Measurements from ENCODE around the gene POC1A. TPM values are rescaled to one million over a fixed set of nuclear protein-coding genes. Genes with fewer than 3 reads are reported as not detected.

POC1A gene
- total RNA-seq, 1 donor: 10.0 TPM

DNA sequence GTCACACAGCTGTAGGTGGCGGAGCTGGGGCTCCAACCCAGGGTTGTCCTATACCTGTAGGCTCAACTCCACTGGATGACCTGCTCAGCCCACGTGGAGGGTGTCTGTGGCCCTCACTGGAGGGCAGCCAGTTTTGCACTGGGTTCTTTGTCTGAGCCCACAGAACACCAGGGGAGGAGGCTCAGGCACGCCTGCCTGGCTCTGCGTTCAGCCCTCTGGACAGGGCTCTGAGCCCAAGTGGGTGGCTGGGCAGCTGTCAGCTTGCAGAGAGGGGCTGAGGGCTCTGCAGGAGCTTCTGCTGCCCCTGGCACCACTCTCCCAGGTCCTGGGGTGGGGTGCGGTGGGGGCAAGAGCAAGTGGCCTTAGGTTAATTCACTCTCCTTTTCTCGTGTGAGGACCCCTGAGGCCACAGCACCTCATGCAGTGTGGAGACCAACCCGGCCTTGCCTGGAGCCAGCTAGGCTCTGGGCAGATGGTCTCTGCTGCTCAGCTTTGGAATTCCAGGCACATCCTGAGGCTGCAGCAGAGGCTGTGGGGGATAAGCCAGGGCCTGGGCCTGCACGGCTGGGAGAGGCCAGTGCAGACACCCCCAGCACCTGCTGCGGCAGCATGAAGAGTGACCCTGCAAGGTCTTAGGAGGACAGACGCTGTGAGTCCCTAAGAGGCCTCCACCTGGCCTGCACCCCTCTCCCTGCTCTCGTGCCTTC lies 121.4 kb downstream of the POC1A start:
- DNase-seq (ENCODE audit: low read depth): no peak
- TF ChIP-seq, protein P1, sequence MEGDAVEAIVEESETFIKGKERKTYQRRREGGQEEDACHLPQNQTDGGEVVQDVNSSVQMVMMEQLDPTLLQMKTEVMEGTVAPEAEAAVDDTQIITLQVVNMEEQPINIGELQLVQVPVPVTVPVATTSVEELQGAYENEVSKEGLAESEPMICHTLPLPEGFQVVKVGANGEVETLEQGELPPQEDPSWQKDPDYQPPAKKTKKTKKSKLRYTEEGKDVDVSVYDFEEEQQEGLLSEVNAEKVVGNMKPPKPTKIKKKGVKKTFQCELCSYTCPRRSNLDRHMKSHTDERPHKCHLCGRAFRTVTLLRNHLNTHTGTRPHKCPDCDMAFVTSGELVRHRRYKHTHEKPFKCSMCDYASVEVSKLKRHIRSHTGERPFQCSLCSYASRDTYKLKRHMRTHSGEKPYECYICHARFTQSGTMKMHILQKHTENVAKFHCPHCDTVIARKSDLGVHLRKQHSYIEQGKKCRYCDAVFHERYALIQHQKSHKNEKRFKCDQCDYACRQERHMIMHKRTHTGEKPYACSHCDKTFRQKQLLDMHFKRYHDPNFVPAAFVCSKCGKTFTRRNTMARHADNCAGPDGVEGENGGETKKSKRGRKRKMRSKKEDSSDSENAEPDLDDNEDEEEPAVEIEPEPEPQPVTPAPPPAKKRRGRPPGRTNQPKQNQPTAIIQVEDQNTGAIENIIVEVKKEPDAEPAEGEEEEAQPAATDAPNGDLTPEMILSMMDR (IDR thresholded peaks at IDR 0.05; ENCODE audit: insufficient read depth, low read length): no peak
- no peak overlapping the region for H3K4me3 ChIP-seq (ENCODE audit: low read depth, low read length)

DNA sequence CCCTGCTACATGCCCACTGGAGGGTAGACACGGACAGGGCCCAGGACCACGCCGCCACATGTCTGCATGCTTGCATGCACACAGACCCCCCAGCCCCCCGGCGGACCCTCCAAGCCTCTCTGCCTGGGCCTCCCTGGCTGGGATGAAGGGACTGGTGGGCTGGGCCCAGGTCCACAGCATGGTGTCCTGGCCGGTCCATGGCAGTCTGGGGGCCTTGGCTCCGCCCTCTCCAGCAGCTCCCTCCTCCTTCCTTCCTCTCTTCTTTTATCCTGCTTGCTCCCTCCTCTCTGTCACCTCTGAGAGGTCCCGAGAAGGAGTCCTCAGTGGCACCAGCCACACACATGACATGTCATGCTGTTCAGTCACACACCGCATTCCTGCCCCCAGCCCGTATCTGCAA lies 122.3 kb downstream of the POC1A start:
- no peak overlapping the region for H3K4me3 ChIP-seq (ENCODE audit: low read depth, low read length)
- TF ChIP-seq, protein P1 (IDR thresholded peaks at IDR 0.05; ENCODE audit: insufficient read depth, low read length): no peak
- DNase-seq (ENCODE audit: low read depth): no peak

DNA sequence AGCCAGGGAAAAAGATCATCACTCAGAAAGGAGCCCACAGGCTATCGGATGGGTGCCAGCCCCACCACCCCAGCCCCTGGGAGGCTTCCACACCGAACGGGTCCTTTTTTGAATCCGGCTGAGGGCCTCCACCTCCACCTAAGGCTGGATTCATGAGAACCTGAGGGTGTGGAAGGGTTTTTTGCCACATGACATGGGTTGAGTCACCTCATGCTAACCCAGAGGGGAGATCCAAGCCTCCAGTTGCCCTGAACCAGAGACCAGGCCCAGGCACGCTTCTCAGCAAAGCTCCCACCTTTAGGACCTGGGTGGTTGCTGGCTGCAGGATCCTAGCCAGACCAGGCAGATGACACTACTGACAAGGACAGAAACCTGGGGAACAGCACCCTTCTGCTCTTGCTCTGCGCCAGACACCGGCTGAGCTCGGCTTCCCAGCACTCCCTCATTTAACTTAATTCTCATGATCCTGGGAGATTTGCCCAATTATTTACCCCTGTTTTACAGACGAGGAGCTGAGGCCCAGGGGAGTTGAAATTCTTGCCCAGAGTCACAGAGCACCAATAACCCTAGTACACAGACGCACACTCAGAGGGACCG lies 123.4 kb downstream of the POC1A start:
- TF ChIP-seq, protein P1 (IDR thresholded peaks at IDR 0.05; ENCODE audit: insufficient read depth, low read length): no peak
- no peak for DNase-seq (ENCODE audit: low read depth)
- no peak overlapping the region for H3K4me3 ChIP-seq (ENCODE audit: low read depth, low read length)

DNA sequence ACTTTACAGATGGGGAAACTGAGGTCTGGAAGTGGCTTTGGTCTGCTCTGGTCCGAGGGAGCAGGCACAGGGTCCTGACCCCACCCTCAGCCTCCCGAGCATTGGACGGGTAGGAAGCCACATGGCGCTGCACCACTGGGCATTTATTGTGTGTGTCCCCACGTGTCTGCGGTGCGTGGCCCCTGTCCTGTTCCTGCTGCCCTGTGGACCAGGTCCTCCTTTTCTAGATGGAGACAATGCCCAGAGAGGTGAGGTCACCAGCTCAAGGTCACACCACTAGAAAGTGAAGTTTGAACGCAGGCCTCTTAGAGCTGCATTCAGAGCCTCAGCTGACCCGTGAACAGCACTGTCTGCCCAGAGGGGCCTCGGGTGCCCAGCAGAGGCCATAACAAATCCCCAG lies 124.7 kb downstream of the POC1A start:
- TF ChIP-seq, protein P1 (IDR thresholded peaks at IDR 0.05; ENCODE audit: insufficient read depth, low read length): no peak
- no peak for DNase-seq (ENCODE audit: low read depth)

DNA sequence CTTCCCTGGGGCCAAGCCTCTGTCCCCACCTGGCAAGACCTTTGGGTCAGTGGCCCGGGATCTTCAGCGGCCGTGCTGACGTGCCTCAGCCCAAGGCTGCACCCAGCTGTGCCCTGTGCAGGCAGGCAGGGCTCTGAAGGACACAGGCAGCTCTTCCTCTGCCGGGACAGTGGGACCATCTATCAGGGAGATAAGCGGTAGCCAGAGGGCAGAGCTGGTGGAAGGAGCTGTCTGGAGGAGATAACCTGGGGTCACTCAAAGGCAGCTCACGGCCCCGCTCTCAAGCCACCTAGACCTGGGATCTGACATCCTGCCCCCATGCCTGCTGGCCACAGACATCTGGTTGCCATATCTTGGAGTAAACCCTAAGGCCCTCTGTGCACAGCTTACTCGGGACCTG lies 125.2 kb downstream of the POC1A start:
- TF ChIP-seq, protein P1 (IDR thresholded peaks at IDR 0.05; ENCODE audit: insufficient read depth, low read length): no peak

More for the DNA sequence above, 124.7 kb downstream of the POC1A start:
- H3K4me3 ChIP-seq (ENCODE audit: low read depth, low read length): no peak overlapping the region

DNA sequence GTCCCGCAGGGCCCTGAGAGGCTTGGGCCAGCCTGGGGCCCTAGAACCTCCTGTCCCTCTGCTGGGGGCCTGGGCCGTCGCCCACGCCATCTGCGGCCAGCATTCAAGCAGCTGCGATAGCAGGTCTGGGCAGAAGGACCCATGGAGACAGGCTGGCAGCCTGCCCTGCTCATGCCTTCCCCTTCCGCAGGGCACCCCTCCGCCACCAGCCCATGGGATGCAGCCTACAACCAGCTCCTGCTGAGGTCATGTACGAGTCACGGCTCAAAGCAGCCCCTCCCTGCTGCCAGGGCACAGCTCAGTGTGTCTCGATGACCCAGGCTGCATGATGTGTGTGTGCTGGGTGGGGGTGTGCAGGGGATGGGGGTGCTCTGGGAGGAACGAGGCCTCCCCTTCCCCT lies 125.7 kb downstream of the POC1A start:
- DNase-seq (ENCODE audit: low read depth): no peak
- TF ChIP-seq, protein P1 (IDR thresholded peaks at IDR 0.05; ENCODE audit: insufficient read depth, low read length): no peak
- no peak overlapping the region for H3K4me3 ChIP-seq (ENCODE audit: low read depth, low read length)

More for the DNA sequence above, 125.2 kb downstream of the POC1A start:
- no peak overlapping the region for H3K4me3 ChIP-seq (ENCODE audit: low read depth, low read length)
- DNase-seq (ENCODE audit: low read depth): no peak
